Measurements from ENCODE around the gene APOBEC3B.
"Not testable (repeated sequence)": the region's sequence is repeated elsewhere in the genome, so short reads cannot be mapped to it uniquely, and the experiment has no call there.

Gene APOBEC3B

DNA sequence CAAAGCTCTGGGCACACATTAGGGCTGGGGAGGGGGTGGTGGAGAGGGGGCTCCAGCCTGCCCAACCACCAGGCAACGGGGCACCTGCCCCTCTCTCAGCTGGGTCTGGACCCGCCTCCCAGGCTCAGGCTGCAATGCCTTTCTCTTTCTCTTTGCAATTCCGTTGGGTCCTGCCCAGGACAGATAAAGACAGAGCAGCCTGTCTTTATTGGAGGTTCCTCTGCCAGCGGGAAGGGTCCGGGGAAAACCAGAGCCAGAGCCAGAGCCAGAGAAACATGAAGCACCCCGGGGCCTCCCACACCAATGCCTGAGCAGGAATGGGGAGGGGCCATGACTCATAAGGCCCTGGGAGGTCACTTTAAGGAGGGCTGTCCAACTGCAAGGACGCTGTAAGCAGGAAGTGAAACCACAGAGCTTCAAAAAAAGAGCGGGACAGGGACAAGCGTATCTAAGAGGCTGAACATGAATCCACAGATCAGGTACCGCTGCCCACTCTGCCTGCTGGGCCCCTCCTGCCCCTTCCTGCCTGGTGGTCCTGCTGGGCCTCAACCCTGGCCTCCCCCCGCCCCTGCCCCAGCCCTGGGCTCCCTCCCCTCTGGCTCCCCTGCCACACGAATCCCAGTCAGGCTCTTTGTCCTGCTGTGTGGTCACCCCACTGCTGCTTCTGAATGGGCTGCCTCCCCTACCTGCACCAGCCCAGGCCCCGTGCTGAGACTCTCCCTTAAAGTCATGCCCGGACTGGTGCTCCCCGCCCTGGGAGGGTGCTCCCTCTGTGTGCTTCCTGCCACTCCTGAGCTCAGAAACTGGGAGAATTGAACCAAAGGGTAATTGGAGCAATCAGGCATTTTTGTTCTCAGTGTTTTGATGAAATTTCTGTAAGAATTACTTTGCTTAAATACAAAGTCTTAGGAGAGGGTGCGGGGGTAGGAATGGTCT lies at the start of gene APOBEC3B:
Gene APOBEC3B, plus strand, starts transcription at position 356 of the 936 bp plus-strand sequence. Its CDS starts 107 bp downstream, at position 463.
- DNase-seq, result peak; percentile 41

DNA sequence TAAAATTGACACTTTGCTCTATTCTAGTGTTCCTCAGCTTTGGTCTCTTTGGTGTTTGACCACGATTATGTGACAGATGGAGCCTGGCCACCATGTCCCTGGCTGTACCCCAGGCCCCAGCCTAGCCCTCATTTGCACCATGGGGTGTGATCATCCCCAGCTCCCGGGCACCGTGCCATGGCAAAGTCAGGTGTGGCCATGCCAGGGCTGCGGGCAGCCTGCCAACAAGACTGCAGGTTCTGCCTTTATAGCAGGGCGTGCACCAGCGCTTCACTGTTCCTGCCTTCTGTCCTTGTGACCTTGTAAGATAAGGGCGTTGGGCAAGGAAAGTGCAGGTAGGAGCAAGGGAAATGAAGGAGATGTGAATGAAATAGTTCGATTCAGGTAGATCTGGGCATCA lies 47.1 kb upstream of the APOBEC3B start:
- DNase-seq, result no peak

DNA sequence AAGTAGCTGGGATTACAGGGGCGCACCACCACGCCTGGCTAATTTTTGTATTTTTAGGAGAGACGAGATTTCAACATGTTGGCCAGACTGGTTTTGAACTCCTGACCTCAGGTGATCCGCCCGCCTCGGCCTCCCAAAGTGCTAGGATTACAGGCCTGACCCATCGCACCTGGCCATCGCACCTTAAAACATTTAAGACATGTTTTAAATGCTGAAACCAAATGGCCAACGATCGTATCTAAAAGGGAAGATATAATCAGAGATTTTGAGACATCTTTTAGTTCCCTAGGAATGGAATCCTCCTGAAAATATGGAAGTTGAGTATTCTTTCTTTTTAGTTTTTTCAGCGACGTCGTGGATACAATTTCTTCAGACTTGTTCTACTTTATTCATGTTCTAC lies 46.5 kb upstream of the APOBEC3B start:
- no peak for DNase-seq

DNA sequence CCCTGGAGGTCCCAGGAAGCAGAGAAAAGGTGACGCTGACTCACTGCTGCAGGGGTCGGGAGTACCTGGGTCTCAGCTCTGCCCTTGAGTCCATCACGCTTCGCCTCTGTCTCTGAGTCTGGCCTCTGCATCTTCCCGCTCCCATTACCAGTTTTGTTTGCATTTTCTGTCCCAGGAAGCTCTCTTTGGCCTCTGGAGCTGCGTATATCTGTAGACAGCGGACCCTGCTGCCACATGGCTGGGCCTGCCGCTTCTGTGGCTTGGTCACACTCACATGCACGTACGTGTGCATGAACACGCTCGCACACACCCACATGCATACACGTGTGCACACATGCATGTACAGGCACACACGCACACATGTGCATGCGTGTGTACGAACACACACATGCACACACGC lies 45.6 kb upstream of the APOBEC3B start:
- no peak for DNase-seq

DNA sequence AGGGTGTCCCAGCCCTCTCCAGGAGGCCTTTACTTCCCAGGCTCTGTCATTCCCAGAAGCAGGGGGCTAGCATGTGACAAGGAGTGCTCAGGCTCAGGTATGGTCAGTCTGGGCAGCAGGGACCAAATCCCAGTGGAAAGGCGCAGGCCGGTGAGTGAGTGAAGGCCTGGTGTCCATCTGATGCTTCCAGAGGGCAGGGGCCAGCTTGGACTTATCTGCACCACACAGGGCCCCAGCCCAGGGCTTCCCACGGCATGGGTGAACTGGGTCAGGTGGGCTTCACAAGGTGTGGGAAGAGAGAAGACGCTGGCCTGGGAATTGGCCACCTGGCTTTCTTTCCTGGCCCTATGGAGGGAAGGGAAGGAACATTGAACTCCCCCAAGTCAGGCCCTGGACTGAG lies 45.1 kb upstream of the APOBEC3B start:
- DNase-seq, result no peak

DNA sequence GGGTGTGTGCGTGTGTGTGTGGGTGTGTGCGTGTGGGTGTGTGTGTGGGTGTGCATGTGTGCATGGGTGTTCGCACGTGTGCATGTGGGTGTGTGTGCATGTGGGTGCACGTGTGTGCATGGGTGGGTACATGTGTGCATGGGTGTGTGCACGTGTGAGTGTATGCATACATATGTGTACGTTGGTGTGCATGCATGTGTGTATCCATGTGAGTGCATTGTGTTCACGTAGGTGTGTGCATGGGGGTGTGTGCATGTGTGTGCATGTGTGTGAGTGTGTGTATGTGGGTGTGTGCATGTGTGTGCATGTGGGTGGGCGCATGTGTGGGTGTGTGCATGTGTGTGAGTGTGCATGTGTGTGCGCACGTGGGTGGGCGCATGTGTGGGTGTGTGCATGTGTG lies 44.6 kb upstream of the APOBEC3B start:
- no peak for DNase-seq

DNA sequence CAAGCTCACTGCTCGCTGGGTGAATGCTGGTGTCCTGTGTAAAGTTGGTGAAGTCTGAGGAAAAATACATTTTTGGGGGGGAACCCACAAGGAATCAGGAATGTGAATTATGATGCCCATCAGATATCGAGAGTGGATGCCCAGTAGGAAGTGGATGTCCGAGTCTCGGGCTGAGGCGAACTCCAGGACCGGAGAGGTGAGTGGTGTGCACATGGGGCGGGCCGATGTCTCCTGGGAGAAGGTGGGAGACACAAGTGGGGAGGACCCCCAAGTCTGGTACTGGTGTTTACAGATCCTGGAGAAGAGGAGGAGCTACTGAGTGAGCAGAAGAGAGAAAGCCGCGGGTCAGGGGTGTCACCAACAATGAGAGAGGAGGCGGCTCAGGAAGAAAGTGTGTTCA lies 43.9 kb upstream of the APOBEC3B start:
- DNase-seq, result no peak

DNA sequence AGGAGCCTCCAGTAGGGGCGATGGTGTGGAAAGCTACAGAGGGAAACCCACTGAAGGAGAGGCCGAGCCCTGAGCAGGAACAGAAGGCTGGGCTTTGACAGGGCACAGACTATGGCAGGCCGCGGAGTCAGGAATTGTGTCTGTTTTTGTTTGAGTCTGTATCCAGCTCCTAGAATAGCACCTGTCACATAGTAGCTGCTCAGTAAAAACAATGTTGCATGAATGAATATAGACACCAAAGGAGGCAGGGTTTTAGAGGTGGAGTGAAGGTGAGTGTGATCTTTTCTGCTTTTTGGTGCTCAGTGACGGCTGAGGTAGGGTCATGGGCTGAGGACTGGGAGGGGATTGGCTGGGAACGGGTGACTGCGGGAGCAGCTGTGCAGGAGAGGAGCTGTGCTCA lies 43.2 kb upstream of the APOBEC3B start:
- DNase-seq, result no peak

DNA sequence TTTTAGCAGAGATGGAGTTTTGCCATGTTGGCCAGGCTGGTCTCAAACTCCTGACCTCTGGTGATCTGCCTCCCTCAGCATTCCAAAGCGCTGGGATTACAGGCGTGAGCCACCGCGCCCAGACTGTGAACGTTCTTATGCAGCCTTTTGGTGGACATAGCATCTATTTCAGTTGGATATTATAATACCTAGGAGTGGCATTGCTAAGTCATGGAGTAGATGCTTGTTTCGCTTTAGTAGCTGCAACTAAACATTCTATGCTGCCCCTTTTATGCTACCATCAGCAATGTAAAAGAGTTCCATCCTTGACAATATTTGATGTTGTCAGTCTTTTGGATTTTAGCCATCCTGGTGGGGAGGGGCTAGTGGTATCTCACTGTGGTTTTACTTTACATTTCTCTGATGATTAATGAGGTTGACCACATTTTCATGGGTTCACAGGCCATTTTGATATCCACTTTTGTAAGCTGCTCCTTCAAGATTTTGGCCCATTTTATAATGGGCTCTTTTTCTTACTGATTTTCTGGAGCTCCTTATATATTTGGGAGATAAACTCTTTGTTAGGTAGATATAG lies 41.2 kb upstream of the APOBEC3B start:
- no peak for DNase-seq

DNA sequence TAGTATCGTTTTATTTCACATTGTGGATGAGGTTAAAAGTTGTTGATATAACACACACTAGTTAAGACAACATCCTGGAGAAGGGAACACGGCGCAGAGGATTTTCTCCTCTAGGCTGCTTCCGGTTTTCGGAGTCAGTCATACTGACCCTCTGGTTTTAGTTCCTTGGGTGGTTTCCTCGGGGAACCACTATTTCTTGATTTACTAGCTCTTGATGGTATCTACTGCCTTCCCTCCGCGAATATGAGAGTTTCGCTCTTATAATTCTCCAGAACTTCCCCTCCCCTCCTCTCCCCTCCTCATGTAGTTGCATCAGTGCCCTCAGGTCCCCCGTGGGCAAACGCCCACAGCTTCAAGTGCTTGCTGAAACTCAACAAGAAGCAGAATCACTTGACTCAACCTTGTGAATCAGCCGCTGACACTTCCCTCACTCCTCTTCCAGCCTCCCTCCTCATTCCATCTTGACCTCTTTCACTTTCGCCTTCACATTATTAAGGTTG lies 40.6 kb upstream of the APOBEC3B start:
- peak; percentile 19 for DNase-seq

DNA sequence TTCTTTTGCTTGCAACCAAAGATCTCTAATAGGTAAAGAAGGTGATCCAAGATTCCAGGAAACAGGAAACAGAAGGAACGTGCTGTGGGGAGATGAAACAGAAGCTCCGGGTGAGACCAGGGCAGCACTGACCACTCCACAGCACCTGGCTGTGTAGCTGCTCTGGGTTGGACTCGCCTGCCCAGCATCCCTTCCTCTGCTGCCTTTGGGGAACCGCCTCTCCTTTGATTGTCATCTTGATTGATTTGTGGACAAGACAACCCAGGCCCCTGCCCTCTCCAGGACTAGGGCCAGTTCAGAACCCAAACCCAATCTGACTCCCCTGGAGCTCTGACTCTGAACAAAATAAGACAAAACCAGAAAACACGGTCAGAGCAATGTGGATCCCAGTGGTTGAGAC lies 39.4 kb upstream of the APOBEC3B start:
- no peak for DNase-seq

DNA sequence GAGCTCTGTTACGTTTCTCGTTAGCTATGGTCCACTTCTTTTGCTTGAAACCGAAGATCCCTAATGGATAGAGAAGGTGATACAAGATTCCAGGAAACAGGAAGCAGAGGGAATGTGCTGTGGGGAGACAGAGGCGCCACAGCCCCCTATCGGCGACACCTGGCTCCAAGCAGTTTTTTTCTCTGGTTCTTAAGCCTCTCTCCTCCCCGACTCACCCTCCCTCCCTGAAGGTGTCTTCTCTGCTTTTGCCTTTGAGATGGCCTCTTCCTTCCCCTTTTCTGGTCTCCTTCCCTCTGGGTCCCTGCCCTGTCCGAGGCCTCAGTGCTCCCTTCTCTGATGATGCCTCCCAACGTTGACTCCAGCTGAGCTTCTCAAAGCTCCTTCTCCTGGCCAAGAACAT lies 38.9 kb upstream of the APOBEC3B start:
- no peak for DNase-seq

DNA sequence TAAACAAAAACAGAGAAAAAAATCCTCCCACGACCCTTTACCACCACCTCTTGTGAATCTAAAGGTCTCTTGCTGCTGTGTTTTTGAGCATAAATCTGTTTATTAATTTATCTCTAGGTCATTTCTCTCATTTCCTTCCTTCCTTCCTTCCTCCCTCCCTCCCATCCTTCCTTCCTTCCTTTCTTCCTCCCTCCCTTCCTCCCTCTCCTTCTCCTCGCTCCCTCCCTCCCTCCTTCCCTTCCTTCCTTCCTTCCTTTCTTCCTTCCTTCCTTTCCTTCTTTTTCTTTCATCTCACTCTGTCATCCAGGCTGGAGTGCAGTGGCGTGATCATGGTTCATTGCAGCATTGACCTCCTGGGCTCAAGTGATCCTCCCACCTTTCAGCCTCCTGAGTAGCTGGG lies 38.3 kb upstream of the APOBEC3B start:
- no peak for DNase-seq

DNA sequence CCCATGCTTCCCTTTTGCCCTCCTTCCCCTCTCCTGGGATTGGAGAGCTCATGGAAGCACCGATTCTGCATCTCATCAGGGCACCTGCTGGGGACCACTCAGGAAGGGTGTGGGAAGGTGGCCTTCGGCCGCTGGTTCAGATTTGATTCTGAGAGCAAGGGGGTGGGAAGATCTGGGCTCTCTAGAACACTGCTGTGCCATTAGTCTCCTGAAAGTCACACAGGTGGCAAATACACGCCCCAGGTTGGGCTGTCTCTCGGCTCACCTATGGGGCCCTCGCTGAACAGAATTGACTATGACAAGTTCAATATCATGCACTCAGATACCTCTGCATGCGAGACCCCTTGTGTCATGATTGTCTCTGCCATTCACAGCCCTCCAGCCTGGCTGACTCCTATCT lies 37.5 kb upstream of the APOBEC3B start:
- DNase-seq, result no peak

DNA sequence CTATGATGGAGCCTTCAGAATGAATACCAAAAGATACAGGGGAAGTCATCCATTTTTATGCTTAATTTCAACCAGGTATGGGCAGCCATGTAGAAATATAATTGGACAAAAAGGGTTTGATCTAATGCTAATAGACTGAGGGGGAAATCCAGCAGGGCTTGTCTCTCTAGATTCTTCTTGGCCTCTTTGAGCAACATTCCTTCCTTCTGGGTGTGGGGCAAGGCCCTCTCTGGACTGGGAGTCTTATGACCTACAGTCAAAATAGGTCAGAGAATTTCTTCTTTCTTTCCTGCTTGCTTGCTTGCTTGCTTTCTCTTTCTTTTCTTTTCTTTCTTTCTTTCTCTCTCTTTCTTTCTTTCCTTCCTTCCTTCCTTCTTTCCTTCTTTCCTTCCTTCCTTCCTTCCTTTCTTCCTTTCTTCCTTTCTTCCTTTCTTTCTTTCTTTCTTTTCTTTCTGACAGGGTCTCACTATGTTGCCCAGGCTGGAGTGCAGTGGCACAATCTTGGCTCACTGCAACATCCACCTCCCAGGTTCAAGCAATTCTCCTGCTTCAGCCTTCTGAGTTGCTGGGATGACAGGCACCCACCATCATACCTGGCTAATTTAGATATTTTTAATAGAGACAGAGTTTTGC lies 36.3 kb upstream of the APOBEC3B start:
- not testable (repeated sequence) for DNase-seq

DNA sequence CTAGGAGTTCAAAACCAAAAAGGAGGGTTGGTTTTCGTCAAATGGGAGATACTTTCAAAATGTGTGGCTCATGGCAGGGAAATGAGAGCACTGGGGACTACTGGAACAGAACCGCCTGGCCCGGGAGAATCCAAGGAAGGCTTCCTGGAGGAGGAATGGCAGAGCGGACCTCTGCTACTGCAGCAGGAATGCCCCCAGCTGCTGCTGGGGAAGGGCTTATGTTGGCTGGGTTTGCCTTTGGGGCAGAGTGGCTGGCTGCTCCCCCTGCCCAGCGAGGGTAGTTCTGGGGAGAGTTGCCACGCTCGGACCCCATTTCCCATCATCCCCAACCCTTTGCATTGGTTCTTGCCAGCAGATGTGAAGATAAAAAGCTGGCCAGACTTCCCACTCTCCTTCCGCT lies 35.4 kb upstream of the APOBEC3B start:
- no peak for DNase-seq

DNA sequence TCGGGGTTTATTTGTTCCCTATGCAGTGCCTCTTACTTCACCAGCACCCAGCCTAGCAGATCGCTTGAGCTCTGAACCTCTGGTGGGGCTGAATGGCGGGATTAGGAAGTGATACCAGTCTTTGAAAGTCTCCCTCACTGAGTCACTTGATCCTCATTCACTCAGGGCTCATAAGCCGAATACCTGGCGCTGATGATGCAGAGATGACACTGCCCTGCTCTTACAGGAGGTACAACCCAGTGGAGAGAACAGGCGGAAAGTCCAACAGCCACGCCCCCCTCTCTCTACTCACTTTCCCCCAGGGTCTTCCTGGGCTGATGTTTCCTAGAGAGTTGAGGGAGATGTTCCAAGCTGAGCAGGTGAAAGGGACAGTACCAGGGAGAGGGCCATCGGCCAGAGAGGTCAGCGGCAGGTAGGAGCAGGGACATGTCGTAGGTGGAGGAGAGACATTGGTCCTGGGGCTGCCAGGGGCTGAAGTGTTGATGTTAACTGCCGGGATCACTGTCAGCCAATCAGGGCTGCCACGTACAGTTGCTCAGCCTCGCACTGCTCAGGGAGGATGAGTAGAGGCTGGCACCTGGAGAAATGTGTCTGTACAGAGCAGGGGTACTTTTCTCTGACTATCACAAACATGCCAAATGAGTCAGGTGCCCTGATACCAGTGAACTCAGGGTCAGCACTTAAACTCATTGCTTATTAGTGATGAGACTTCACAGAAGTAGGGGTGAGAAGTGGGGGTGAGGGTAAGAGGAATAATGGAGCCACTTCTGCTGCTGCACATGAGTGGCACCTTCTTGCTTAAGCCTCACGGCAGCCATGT lies 34.6 kb upstream of the APOBEC3B start:
- no peak for DNase-seq

DNA sequence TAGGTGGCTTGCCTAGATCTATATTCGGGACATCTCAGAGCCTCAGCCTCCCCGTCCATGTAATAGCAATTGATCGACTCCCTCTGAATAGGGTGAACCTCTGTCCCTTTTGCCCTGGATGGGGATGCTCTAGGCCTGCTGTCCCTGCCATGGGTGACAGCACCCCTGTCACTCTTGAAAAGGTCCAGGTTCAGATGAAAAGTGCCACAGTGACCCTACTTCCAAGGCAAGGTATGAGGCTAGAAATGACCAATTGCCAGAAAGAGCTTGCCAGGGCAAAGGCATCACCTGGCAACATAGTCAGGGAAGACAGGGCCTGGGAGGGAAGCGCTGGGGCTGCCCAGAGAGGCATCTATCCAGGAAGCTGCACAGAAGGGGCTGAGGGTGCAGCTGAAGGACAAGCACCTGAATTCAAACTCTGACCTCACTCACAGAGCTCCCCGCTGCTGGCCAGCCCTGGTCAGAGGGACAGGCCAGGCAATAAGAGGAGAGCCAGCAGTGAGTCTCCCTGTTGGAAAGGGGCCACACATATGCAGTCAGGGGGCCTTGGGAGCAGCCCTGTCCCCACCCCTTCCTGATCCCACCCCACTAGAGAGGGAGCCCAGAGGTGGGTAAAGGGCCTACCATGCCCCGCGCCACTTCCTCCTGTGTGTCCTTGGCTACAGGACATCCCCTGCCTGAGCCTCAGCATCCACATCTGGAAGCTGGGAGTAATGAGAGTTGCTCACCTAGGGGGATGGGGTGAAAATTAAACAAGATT lies 33.8 kb upstream of the APOBEC3B start:
- DNase-seq, result no peak

DNA sequence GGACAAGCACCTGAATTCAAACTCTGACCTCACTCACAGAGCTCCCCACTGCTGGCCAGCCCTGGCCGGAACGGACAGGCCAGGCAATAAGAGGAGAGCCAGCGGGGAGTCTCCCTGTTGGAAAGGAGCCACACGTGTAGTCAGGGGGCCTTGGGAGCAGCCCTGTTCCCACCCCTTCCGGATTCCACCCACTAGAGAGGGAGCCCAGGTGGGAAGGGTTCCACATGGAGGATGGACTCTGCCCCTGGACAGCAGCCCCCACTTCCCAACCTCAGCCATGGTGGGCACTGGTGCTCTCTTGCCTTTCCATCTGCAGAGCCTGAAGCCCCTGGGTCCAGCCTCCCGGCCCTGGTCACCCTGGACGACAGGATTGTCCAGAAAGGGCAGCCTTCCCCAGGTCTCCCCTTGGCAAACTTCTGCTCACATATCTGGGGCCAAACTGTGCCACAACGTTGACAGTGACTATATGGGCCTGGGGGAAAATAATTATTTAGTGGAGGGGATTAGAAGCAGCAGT lies 32.2 kb upstream of the APOBEC3B start:
- DNase-seq, result no peak

DNA sequence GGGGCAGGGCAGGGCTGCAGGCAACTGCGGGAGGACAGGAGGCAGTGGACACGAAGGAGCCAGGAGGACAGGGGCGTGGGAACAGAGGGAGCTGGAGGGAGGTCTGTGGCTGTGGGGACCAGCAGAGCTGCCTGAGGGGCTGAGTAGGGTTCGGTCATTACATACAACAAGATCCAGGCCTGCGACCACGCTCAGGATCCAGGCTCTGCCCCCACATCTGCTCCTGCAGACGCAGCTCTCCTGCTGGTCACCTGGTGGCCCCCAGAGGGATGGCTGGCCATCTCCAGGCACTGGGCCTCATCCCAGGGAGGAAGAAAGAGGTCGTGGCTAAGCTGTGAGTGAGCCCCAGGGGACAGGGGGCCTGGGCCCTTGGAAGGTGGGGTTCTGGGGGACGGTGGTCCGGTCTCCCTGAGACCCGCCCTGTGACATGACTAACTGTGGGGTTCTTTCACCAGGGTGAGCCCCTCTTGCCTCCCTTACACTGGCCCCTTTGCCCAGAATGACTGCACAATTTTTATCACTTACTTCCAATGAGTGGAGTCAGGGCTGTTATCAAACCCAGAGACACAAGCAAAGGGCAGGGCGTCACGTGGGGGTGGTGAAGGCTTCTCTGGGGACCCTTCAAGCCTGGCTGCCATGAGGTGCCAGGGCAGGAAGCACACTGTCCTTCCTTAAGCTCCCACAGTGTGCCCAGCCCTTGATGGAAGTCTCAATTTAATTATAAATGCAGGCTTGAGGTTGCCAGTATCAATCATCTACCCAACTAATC lies 31.4 kb upstream of the APOBEC3B start:
- DNase-seq, result no peak

DNA sequence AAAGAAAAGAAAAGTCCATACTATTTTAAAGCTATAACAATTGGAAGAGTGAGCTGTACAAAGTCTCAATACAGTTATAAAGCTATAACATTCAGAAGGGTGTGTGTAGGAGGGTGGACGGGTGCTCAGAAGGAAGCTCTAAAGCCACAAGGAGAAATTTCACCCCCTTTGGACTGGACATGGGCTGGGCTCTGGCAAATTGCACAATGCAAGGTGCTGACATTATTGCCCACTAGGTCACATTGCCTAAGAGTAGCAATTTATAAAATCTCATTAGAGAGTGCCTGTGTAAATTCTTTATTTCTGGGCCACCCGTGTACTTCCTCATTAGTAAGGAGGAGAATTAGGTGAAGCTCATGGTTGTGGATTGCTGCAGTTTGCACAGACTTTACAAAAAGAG lies 30.4 kb upstream of the APOBEC3B start:
- no peak for DNase-seq
